K562 (cell line): ENCODE measurements around the gene GIT2. TPM values are rescaled to one million over a fixed set of nuclear protein-coding genes. Genes with fewer than 3 reads are reported as not detected.

Experiments used
- DPF2 ChIP-seq: fragments of 450-650 bp; IDR thresholded peaks from 2 replicates; pipeline ENCODE4 v1.6.1; 2016
- ELF4 ChIP-seq: fragments of 450-650 bp; formaldehyde crosslinking; IDR thresholded peaks from 2 replicates; pipeline ENCODE4 v1.4.0; 2022; ENCODE audit warnings: missing genetic modification characterization
- FOXJ3 ChIP-seq: sonication (generic); formaldehyde crosslinking; IDR thresholded peaks from 2 replicates; pipeline ENCODE4 v1.4.0; 2020; ENCODE audit warnings: mild to moderate bottlenecking, missing genetic modification reagents
- GTF2B ChIP-seq: IDR thresholded peaks from 2 replicates; pipeline ENCODE4 v1.6.1; 2011; ENCODE audit not compliant: insufficient read length; ENCODE audit errors: extremely low read depth
- LEF1 ChIP-seq: fragments of 450-650 bp; IDR thresholded peaks from 2 replicates; pipeline ENCODE4 v1.6.1; 2016; ENCODE audit warnings: mild to moderate bottlenecking
- PTTG1 ChIP-seq: fragments of 450-650 bp; IDR thresholded peaks from 2 replicates; pipeline ENCODE4 v1.6.1; 2016; ENCODE audit warnings: low read depth, mild to moderate bottlenecking, missing genetic modification characterization, missing compliant biosample characterization
- SMARCA5 ChIP-seq: fragments of 450-650 bp; IDR thresholded peaks from 2 replicates; pipeline ENCODE4 v1.6.1; 2016
- ZBTB12 ChIP-seq: fragments of 250-450 bp; sonication (Bioruptor Pico); IDR thresholded peaks from 2 replicates; pipeline ENCODE4 v1.4.0; 2020
- ZC3H4 ChIP-seq: sonication (generic); formaldehyde crosslinking; IDR thresholded peaks from 2 replicates; pipeline ENCODE4 v1.9.0; 2021; ENCODE audit warnings: missing genetic modification reagents, borderline replicate concordance
- ZEB2 ChIP-seq: fragments of 450-650 bp; IDR thresholded peaks from 2 replicates; pipeline ENCODE4 v1.6.1; 2016
- ZHX1 ChIP-seq: fragments of 150-350 bp; conservative IDR thresholded peaks from 2 replicates; pipeline ENCODE4 v1.6.1; 2014; ENCODE audit warnings: low read length
- ZKSCAN3 ChIP-seq: fragments of 250-450 bp; sonication (Bioruptor Pico); IDR thresholded peaks from 2 replicates; pipeline ENCODE4 v1.4.0; 2020
- ZNF407 ChIP-seq: fragments of 450-650 bp; IDR thresholded peaks from 2 replicates; pipeline ENCODE4 v1.6.1; 2016; ENCODE audit warnings: low read depth
- ZNF511 ChIP-seq: sonication (generic); formaldehyde crosslinking; IDR thresholded peaks from 2 replicates; pipeline ENCODE4 v1.8.0; 2022; ENCODE audit warnings: mild to moderate bottlenecking, missing genetic modification reagents
- ZNF586 ChIP-seq: fragments of 450-650 bp; formaldehyde crosslinking; conservative IDR thresholded peaks from 2 replicates; pipeline ENCODE4 v1.4.0; 2020; ENCODE audit warnings: mild to moderate bottlenecking, moderate library complexity
- polyA plus RNA-seq, 8 experiments: library from polyadenylated mRNA; depleted of rRNA in 4 of 8; stranded (reverse) in 5 of 8; unstranded in 3 of 8; fragments of >200 nt; fragmentation: Nextera tagmentation in 2 of 8; fragmentation: Illumina TruSeq in 1 of 8; extraction: Ambion mirVana in 2 of 8; extraction: Trizol in 1 of 8; gene quantifications; 2 replicates each; pipeline versions ENCODE4 v1.2.1 to v1.2.3, GENCODE V29; 2011 to 2014; ENCODE audit warnings: inconsistent platforms in 1 of 8, missing spikeins in 1 of 8
- total RNA-seq, 7 experiments: library from RNA; depleted of rRNA in 6 of 7; stranded (reverse); fragments of >200 nt in 6 of 7; fragmentation: Illumina TruSeq in 2 of 7; extraction: Trizol in 2 of 7; gene quantifications; 2 replicates each; pipeline versions ENCODE4 v1.2.1 to v1.2.3, GENCODE V29; 2011 to 2021; ENCODE audit warnings: low replicate concordance in 1 of 7

Gene GIT2
- total and polyA plus RNA-seq, 9 of the 15 experiments (the other 6 are each of a cell fraction or from before 2014, with no cell fraction given) = 4.0 to 30.4 (median 23.5) TPM

GRCh38 chr12:109998904-109999648, 2.9 kb upstream of the GIT2 start, which contains the start of gene ANKRD13A (continued):
- TF ChIP-seq ZBTB12 (CRISPR knock-in tag) = no peak
- TF ChIP-seq SMARCA5 = no peak
- TF ChIP-seq ZEB2 = no peak
- TF ChIP-seq PTTG1 (tag) = no peak
- TF ChIP-seq GTF2B = no peak
- no peak for TF ChIP-seq LEF1
- peak; percentile 49; the same call in 1 of the 2 replicates for TF ChIP-seq DPF2
- no peak for TF ChIP-seq ZC3H4 (CRISPR knock-in tag)
- TF ChIP-seq ZHX1 = peak; percentile 53; the same call in 1 of the 2 replicates
- no peak for TF ChIP-seq ZKSCAN3 (CRISPR knock-in tag)
- TF ChIP-seq ELF4 (CRISPR knock-in tag) = peak; percentile 62; the same call in 1 of the 2 replicates
- TF ChIP-seq FOXJ3 = no peak
- TF ChIP-seq ZNF511 (CRISPR knock-in tag) = peak; percentile 90
- TF ChIP-seq ZNF586 (CRISPR knock-in tag) = no peak
- no peak for TF ChIP-seq ZNF407
